SK-N-MC (cell line): Measurements from ENCODE around the gene STK33.

Source experiments
- EZH2 ChIP-seq: fragments of 200-600 bp; sonication (generic); IDR thresholded peaks from one replicate; pipeline ENCODE4 v1.6.1; 2017; ENCODE audit warnings: antibody characterized with exemption
- FOXP2 ChIP-seq: optimal IDR thresholded peaks from 2 replicates; pipeline ENCODE3; 2011; ENCODE audit warnings: mild to moderate bottlenecking, moderate library complexity; ENCODE audit not compliant: insufficient read depth; ENCODE audit errors: extremely low read length, control extremely low read depth
- POLR2AphosphoS5 ChIP-seq: IDR thresholded peaks from 2 replicates; pipeline ENCODE4 v1.6.1; 2012; ENCODE audit warnings: mild to moderate bottlenecking, low read depth, low read length, borderline replicate concordance

DNA sequence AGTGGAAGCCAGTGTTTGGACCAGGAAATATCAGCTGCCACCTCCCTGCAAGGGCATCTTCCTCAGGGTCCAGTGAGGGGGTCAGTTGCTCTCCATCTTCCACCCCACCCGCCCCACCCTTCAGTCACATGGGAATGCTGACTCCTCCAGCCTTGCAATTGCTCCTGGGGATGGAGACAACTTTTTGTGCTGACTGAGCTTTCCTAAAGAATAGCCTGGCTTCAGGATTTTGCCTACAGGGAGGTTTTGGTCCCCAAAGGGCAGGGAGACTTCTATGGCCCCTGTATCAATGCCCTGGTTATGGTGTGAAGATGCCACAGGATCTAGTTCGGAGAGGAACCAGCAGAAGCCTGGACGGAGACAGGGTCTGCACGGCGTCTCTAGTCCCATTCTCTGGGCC is 206.3 kb downstream of the STK33 start:
- TF ChIP-seq EZH2 (no peak), POLR2AphosphoS5 (no peak), FOXP2 (no peak)
